DND-41 (cell line): ENCODE data around the gene ARHGAP6.

ENCODE experiments used
- ATAC-seq: fragments of 200-7000 bp; cut with Tn5 transposase; 3 replicates; pipeline ENCODE4 v1.9.1; 2021; ENCODE audit warnings: low read depth; ENCODE audit not compliant: insufficient read depth
- DNase-seq: peaks from one replicate; pipeline ENCODE4 v3.0.0-alpha.2; 2020
- H2AFZ ChIP-seq: 2 replicates; pipeline ENCODE4 v1.6.0; 2012; ENCODE audit warnings: low read depth, low read length
- H3K27ac ChIP-seq: 2 replicates; pipeline ENCODE4 v1.5.1; 2012; ENCODE audit warnings: low read length, inconsistent platforms
- H3K27me3 ChIP-seq: fragments of 200-600 bp; sonication (generic); 2 replicates; pipeline ENCODE4 v1.6.0; 2012; ENCODE audit warnings: low read length, mild to moderate bottlenecking, inconsistent platforms; ENCODE audit not compliant: insufficient read depth, poor library complexity
- H3K36me3 ChIP-seq: 2 replicates; pipeline ENCODE4 v1.5.1; 2012; ENCODE audit warnings: low read length, inconsistent platforms; ENCODE audit not compliant: insufficient read depth
- H3K4me1 ChIP-seq: 2 replicates; pipeline ENCODE4 v1.5.1; 2012; ENCODE audit warnings: mild to moderate bottlenecking, low read length; ENCODE audit not compliant: insufficient read depth
- H3K4me2 ChIP-seq: 2 replicates; pipeline ENCODE4 v1.6.0; 2012; ENCODE audit warnings: mild to moderate bottlenecking, moderate library complexity, low read length, inconsistent platforms; ENCODE audit not compliant: insufficient read depth
- H3K4me3 ChIP-seq, 2 experiments: fragments of 200-600 bp in 1 of 2; shearing (Covaris generic) in 1 of 2; 2 replicates each; pipeline ENCODE4 v1.5.1; 2012 to 2016; ENCODE audit warnings: inconsistent platforms in 2 of 2, low read length in 2 of 2, mild to moderate bottlenecking in 2 of 2, low read depth in 1 of 2, moderate library complexity in 1 of 2
- H3K79me2 ChIP-seq: 2 replicates; pipeline ENCODE4 v1.6.0; 2012; ENCODE audit warnings: low read length, inconsistent platforms; ENCODE audit not compliant: insufficient read depth
- H3K9ac ChIP-seq: 2 replicates; pipeline ENCODE4 v1.6.0; 2012; ENCODE audit warnings: low read depth, mild to moderate bottlenecking, inconsistent platforms, low read length, moderate library complexity
- H3K9me3 ChIP-seq: 2 replicates; pipeline ENCODE4 v1.5.1; 2012; ENCODE audit warnings: low read length, moderate library complexity, mild to moderate bottlenecking, inconsistent platforms; ENCODE audit not compliant: insufficient read depth, severe bottlenecking
- H4K20me1 ChIP-seq: 2 replicates; pipeline ENCODE4 v1.6.0; 2012; ENCODE audit warnings: low read length; ENCODE audit not compliant: insufficient read depth
- EZH2 ChIP-seq: IDR thresholded peaks from 3 replicates; pipeline ENCODE4 v1.6.1; 2012; ENCODE audit warnings: borderline replicate concordance, low read depth, mild to moderate bottlenecking, moderate library complexity, low read length, inconsistent platforms; ENCODE audit not compliant: severe bottlenecking
- TF ChIP-seq, protein P1 (sequence below): IDR thresholded peaks from 2 replicates; pipeline ENCODE4 v1.5.1; 2012; ENCODE audit warnings: borderline replicate concordance, low read length, moderate library complexity, mild to moderate bottlenecking; ENCODE audit not compliant: poor library complexity, severe bottlenecking; ENCODE audit errors: extremely low read depth

Gene ARHGAP6

DNA sequence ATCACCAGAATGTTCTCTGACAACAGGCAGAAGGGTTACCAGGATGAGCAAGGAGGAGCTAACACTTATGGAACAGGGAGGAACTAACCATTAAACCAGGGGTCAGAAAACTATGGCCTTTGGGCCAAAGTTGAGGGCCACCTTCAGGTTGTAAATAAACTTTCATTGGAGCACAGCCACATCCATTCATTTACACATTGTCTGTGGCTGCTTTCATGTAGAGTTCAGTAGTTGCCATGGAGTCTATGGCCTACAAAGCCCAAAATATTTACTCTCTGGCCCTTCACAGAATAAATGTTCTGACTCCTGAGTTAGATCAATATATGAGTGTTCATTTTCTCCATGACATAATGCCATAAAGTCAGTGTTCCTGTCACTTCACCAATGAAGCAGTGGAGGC lies 567.8 kb downstream of the ARHGAP6 start:
- no peak overlapping the region for H2AFZ ChIP-seq
- H3K4me1 ChIP-seq, result no peaks in the 10 kb centered on the region
- no peaks in the 10 kb centered on the region for H3K36me3 ChIP-seq
- H3K9me3 ChIP-seq, result no peaks in the 10 kb centered on the region
- no peak overlapping the region for H3K4me2 ChIP-seq
- H3K27me3 ChIP-seq, result no peaks in the 10 kb centered on the region
- no peak for DNase-seq
- TF ChIP-seq, protein P1, sequence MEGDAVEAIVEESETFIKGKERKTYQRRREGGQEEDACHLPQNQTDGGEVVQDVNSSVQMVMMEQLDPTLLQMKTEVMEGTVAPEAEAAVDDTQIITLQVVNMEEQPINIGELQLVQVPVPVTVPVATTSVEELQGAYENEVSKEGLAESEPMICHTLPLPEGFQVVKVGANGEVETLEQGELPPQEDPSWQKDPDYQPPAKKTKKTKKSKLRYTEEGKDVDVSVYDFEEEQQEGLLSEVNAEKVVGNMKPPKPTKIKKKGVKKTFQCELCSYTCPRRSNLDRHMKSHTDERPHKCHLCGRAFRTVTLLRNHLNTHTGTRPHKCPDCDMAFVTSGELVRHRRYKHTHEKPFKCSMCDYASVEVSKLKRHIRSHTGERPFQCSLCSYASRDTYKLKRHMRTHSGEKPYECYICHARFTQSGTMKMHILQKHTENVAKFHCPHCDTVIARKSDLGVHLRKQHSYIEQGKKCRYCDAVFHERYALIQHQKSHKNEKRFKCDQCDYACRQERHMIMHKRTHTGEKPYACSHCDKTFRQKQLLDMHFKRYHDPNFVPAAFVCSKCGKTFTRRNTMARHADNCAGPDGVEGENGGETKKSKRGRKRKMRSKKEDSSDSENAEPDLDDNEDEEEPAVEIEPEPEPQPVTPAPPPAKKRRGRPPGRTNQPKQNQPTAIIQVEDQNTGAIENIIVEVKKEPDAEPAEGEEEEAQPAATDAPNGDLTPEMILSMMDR, result no peak
- TF ChIP-seq EZH2, result no peak
- ATAC-seq, result no peak
- no peak overlapping the region for H3K27ac ChIP-seq
- no peaks in the 10 kb centered on the region for H4K20me1 ChIP-seq
- no peaks in the 10 kb centered on the region for H3K79me2 ChIP-seq
- no peak overlapping the region for H3K4me3 ChIP-seq
- no peak overlapping the region for H3K9ac ChIP-seq

GRCh38 chrX:11089802-11090201 lies 575.9 kb downstream of the ARHGAP6 start:
- H3K4me1 ChIP-seq, result no peaks in the 10 kb centered on the region
- H3K4me2 ChIP-seq, result no peak overlapping the region
- TF ChIP-seq, protein P1, result no peak
- TF ChIP-seq EZH2, result no peak
- H3K4me3 ChIP-seq, result no peak overlapping the region
- DNase-seq (no peak), ATAC-seq (no peak)
- H3K79me2 ChIP-seq, result no peaks in the 10 kb centered on the region
- H4K20me1 ChIP-seq, result no peaks in the 10 kb centered on the region
- H3K9me3 ChIP-seq, result no peaks in the 10 kb centered on the region
- H3K36me3 ChIP-seq, result no peaks in the 10 kb centered on the region
- no peaks in the 10 kb centered on the region for H3K27me3 ChIP-seq
- H3K9ac ChIP-seq, result no peak overlapping the region
- no peak overlapping the region for H3K27ac ChIP-seq
- no peak overlapping the region for H2AFZ ChIP-seq
